ENCODE data around the gene VAT1L.

Gene VAT1L

GRCh38 chr16:77777745-77778144, 10.6 kb upstream of the VAT1L start:
- no peaks in the 10 kb centered on the region for H3F3A ChIP-seq (ENCODE audit: insufficient read depth, low read length)
- no peaks in the 10 kb centered on the region for H4K20me1 ChIP-seq (ENCODE audit: insufficient read depth, low read length)
- H3K9me2 ChIP-seq (ENCODE audit: low read depth, low read length): no peaks in the 10 kb centered on the region
- H3K9ac ChIP-seq (ENCODE audit: low read length): no peak overlapping the region
- H3K9me3 ChIP-seq (ENCODE audit: low read length): no peaks in the 10 kb centered on the region
- no peaks in the 10 kb centered on the region for H3K79me2 ChIP-seq (ENCODE audit: insufficient read depth, low read length)
- no peak overlapping the region for H3K4me2 ChIP-seq (ENCODE audit: low read length)
- H3K4me1 ChIP-seq (ENCODE audit: insufficient read depth, low read length, severe bottlenecking): no peaks in the 10 kb centered on the region
- no peaks in the 10 kb centered on the region for H3K27me3 ChIP-seq (ENCODE audit: insufficient read depth, low read length)
- no peak overlapping the region for H3K27ac ChIP-seq (ENCODE audit: low read depth, low read length, poor library complexity, severe bottlenecking)
- no peak overlapping the region for H2AFZ ChIP-seq (ENCODE audit: low read length)
- H3K4me3 ChIP-seq (ENCODE audit: low read depth, low read length, poor library complexity, severe bottlenecking): no peak overlapping the region
- TF ChIP-seq CTCF (IDR thresholded peaks at IDR 0.05; ENCODE audit: low read length) (no peak), EZH2 (IDR thresholded peaks at IDR 0.05; ENCODE audit: borderline replicate concordance, low read length) (no peak)
- no peaks in the 10 kb centered on the region for H3K36me3 ChIP-seq (ENCODE audit: insufficient read depth, low read length)

- no peaks in the 10 kb centered on the region for H3K4me1 ChIP-seq (ENCODE audit: insufficient read depth, low read length, severe bottlenecking)
- TF ChIP-seq CTCF (IDR thresholded peaks at IDR 0.05; ENCODE audit: low read length): no peak
- no peaks in the 10 kb centered on the region for H4K20me1 ChIP-seq (ENCODE audit: insufficient read depth, low read length)
- H3K79me2 ChIP-seq (ENCODE audit: insufficient read depth, low read length): no peaks in the 10 kb centered on the region
- no peaks in the 10 kb centered on the region for H3K36me3 ChIP-seq (ENCODE audit: insufficient read depth, low read length)
- H3K4me3 ChIP-seq (ENCODE audit: low read depth, low read length, poor library complexity, severe bottlenecking): no peak overlapping the region
- no peaks in the 10 kb centered on the region for H3K9me2 ChIP-seq (ENCODE audit: low read depth, low read length)
- H2AFZ ChIP-seq (ENCODE audit: low read length): no peak overlapping the region
- no peak overlapping the region for H3K27ac ChIP-seq (ENCODE audit: low read depth, low read length, poor library complexity, severe bottlenecking)
- no peak overlapping the region for H3K9ac ChIP-seq (ENCODE audit: low read length)
- no peaks in the 10 kb centered on the region for H3K9me3 ChIP-seq (ENCODE audit: low read length)
- H3F3A ChIP-seq (ENCODE audit: insufficient read depth, low read length): no peaks in the 10 kb centered on the region
- no peak overlapping the region for H3K4me2 ChIP-seq (ENCODE audit: low read length)
- H3K27me3 ChIP-seq (ENCODE audit: insufficient read depth, low read length): no peaks in the 10 kb centered on the region
These were observed 8.0 kb upstream of the VAT1L start for GRCh38 chr16:77780378-77780837.

- Histone ChIP-seq H3K79me2 (ENCODE audit: insufficient read depth, low read length) (no peaks in the 10 kb centered on the region), H3F3A (ENCODE audit: insufficient read depth, low read length) (no peaks in the 10 kb centered on the region), H3K4me1 (ENCODE audit: insufficient read depth, low read length, severe bottlenecking) (no peaks in the 10 kb centered on the region), H3K27ac (ENCODE audit: low read depth, low read length, poor library complexity, severe bottlenecking) (no peak overlapping the region), H3K9me2 (ENCODE audit: low read depth, low read length) (no peaks in the 10 kb centered on the region), H3K27me3 (ENCODE audit: insufficient read depth, low read length) (no peaks in the 10 kb centered on the region), H3K9me3 (ENCODE audit: low read length) (no peaks in the 10 kb centered on the region), H3K4me2 (ENCODE audit: low read length) (no peak overlapping the region), H2AFZ (ENCODE audit: low read length) (no peak overlapping the region), H3K4me3 (ENCODE audit: low read depth, low read length, poor library complexity, severe bottlenecking) (no peak overlapping the region), H3K9ac (ENCODE audit: low read length) (no peak overlapping the region), H3K36me3 (ENCODE audit: insufficient read depth, low read length) (no peaks in the 10 kb centered on the region), H4K20me1 (ENCODE audit: insufficient read depth, low read length) (no peaks in the 10 kb centered on the region)
- no peak for TF ChIP-seq CTCF (IDR thresholded peaks at IDR 0.05; ENCODE audit: low read length)
- no peak for TF ChIP-seq EZH2 (IDR thresholded peaks at IDR 0.05; ENCODE audit: borderline replicate concordance, low read length)
These were observed 7.3 kb upstream of the VAT1L start for GRCh38 chr16:77781091-77781490.

Measured in OCI-LY1 (cell line).